Measurements from ENCODE around the gene FGGY.
"Not testable (repeated sequence)": the region's sequence is repeated elsewhere in the genome, so short reads cannot be mapped to it uniquely, and the experiment has no call there.

FGGY gene

GRCh38 chr1:59556802-59557548 lies 260.1 kb downstream of the FGGY start:
- no peak for DNase-seq

DNA sequence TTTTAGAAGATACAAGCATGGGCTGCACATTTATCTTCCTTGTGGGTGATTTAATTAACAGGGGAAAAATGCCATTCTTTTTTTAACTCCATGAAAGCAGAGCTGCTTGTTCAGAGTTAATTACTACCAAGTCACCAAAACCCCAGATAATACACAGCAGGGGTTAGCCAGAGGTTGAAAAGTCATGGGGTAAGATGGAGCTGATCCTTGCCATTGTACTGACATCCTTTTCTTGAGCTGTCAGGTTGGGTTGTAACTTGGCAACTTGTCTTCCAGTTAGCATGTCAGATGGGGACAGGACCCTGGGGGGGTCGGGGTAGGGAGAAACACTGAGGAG lies 260.6 kb downstream of the FGGY start:
- no peak for DNase-seq

- DNase-seq, result not testable (repeated sequence)
Measured at GRCh38 chr1:59558580-59558979, 261.7 kb downstream of the FGGY start.

DNA sequence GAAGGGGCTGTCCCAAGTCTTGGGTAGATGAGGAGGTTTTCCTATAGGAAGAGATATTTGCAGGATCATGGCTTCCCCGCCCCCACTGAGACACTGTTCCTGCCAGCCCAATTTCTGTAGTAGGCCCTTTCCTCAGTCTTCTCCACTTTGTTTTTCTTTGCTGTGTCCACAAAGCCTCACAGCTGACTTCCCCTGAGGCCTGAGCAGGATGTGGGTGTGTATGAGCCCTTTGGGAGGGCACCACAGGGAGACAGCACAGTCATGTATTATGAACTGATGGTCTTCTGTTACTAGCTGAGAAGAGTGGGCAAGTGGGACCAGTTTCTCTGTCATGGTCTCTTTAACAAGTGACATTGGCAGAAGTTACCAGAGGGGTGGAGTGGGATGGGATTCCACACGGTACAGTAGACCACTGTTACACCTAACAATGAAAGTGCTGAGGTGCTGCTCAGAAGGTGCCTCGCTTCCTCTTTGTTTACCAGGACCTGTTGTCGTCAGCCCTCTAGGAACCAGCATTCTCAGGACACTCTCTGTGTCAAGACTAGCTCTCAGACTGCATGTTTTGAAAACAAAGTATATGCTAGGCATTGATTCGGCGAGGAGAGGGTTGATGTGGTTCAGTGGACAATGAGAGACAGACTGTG lies 264.0 kb downstream of the FGGY start:
- DNase-seq, result no peak

DNA sequence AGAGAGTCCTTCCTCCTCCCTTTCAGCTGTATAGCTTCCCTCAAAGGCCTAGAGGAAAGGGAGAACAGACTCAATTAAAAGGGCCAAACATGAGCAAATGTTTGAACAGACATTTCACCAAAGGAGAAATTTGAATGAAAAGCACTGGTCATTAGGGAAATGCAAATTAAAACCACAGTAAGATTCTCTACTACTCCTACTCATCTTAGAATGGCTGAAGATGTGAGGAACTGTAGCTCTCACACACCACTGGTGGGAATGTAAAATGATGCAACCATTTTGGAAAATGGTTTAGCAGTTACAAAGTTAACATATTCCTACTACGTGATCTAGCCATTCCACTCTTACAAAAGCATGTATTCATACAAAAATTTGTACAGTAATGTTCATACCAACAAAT lies 264.9 kb downstream of the FGGY start:
- no peak for DNase-seq

- no peak for DNase-seq
Measured at GRCh38 chr1:59564192-59564891, 267.4 kb downstream of the FGGY start.

DNA sequence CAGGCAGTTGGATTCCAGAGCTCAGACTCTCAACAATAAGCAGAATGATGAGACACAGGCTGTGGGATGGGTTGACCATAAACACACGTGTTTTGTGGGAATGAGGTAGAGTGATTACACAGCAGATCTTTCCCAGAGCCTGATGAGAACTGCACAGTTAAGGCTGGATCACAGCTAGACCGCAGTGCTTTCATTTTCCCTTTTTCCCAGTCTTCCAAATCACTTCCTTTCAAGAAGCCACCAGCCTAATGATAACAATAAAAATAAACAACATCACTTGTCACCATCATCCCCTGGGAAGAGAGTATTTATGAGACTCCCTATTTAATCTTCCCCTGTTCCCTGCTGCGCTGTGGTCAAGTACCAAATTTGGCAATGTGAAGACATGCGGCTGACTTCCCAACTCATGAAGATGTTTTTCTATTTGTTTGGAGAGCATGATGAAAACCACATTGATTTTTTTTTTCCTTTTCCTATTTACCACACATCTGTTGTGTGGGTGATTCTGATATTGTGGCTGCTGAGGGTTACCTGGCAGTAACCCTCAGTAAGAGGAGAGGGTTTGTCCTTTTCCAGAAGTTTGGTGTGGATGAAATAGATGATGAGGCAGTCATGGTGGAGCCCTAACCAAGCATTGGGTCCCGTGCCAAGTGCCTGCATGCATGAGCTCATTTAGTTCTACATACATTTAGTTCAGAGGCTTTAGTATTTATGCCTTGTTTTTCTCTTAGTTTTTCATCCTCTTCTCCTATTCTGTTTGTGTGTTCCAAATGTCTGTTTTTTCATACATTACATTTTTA lies 268.9 kb downstream of the FGGY start:
- DNase-seq, result no peak

DNA sequence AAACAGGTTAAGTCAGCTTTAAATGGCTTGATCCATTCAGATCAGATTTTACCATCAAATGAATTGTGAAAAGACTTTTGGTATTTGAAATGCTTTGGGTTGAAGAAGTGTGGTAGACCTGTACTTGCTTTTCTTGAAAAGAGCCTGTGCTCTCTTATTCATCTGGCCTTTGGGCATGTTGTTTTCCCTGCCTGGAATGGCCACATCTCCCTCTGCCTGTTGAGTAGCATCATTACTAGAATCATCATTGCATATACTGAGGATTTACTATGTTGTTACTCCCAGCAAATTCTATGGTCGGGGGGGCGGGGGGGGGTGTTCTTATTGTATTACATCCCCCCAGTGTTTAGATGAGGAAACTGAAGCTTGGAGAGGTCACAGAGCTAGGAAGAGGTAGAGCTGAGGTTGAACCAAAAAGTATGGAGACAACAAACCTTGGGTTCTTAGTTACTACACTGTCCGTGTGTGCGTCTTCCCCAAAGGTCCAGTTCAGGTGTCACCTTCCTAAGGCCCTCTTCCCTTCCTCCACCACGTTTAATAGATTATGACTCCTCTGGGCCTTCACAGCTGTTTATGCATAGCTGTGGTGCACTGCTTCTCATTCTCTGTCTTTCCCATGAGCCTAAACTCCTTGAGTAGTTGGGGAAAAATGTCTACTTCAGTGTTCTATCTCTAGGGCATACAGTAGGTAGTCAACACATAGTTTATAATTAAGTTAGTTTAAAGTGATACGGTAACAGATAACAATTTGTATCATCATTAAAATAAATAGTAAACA lies 271.5 kb downstream of the FGGY start:
- peak; percentile 16 for DNase-seq

- peak; percentile 13 for DNase-seq
Measured at GRCh38 chr1:59569198-59569597, 272.3 kb downstream of the FGGY start.

DNA sequence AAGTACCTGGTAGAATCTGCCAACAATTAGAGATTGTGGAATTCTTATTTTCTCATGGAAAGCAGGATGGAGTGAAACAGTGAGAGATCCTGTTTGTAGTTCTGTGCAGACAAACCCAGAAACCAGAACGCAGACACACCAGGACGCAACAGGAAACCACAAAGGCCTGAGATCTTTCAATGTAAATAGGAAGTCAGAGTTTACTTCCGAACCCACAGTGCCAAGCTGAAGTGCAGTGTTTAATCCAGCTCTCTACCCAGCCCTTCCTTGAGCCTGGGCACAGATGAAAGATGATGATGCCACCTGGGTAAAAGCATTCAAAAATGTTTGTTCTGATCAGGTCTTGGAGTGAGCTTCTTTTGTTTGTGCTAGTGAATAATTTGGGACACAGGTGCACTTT lies 273.6 kb downstream of the FGGY start:
- DNase-seq, result no peak

DNA sequence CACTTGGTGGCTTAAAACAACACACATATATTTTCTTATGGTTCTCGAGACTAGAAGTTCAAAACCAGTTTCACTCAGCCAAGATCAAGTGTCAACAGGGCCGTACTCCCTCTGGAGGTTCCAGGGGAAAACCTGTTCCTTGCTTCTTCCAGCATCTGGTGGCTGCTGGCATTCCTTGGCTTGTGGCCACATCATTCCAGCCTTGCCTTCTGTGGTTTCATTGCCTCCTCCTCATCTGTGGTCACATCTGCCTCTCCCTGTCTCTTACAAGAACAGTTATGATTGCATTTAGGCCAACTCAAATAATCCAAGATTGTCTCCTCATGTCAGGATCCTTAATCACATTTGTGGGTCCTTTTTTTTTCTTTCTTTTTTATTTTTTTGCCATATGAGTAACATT lies 277.2 kb downstream of the FGGY start:
- peak; percentile 67 for DNase-seq

DNA sequence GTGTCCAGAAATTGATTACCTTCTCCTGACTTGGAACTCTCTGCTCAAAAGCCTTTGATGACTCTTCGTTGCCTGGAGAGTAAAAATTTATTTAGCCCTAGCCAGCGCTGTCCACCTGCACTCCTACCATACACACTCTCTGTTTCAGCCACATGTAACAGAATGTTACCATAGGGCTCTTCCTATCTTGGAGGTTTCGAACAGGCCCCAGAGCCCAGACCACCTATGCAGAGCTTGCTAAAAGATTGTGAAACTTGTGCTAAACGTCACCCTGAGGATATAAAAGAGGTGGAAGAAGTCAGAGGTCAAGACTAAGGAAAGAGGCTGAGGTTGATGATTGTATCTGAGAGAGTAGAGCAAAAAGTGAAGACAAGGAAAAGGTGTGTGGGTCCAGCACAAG lies 280.9 kb downstream of the FGGY start:
- no peak for DNase-seq

DNA sequence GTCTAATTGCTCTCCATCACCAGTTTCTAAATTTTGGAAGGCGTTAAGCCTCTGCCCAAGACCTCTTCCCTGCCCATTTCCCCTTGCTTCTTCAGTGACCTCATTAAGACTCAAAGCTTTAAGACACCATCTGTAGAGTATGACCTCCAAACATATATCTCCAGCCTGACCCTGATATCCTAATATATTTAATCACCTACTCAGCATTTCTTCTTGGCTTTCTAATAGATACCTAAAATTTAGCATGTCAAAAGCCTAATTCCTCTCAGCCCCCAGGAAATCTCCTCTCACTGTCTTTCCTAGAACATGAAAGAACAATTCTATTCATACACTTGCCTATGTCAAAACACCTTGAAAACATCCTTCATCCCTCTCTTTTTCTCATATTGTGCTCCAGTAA lies 282.3 kb downstream of the FGGY start:
- DNase-seq, result no peak

DNA sequence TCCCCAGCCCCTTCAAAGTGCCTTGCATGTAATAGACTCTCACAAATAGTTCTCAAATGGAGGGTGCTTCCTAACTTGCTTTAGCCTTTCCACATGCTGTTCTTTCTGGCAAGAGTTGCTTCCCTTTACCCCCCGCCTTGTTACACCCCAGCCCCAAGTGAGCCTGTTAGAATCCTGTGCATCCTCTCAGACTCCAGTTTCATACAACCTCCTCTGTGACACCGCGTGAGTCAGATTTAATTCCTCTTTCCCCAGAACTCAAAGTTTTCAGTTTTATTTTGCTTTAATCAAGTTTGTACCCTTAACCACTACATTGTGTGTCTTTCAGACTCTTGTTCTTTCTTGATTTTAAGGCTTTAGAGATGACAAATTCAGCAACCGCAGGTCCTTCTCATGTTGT lies 283.4 kb downstream of the FGGY start:
- DNase-seq, result no peak

- not testable (repeated sequence) for DNase-seq
Measured at GRCh38 chr1:59592410-59592809, 295.5 kb downstream of the FGGY start.

GRCh38 chr1:59592924-59593323 lies 296.0 kb downstream of the FGGY start:
- no peak for DNase-seq

- DNase-seq, result no peak
Measured at GRCh38 chr1:59593798-59594790, 297.2 kb downstream of the FGGY start.

- peak; percentile 84 for DNase-seq
Measured at GRCh38 chr1:59595774-59596173, 298.9 kb downstream of the FGGY start.

- peak; percentile 85 for DNase-seq
Measured at GRCh38 chr1:59596432-59596831, 299.5 kb downstream of the FGGY start.

DNA sequence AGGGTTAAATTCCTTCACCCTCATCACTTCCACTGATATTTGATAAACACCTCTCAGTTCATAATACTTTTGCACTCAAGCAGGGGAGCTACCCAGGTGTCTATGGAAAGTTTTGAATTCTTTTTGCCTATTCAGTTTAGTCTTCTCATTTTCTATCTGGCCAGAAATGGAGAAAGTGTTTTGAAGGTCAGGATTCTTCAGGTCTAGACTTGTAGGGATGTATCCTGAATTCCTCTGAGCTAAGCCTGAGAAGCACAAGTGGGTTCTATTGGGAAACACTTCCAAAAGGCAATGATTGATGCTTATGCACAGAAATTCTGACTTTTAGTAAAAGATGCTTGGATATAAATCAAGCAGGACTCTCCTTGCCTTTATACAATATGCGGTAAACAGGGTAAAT lies 300.1 kb downstream of the FGGY start:
- no peak for DNase-seq

DNA sequence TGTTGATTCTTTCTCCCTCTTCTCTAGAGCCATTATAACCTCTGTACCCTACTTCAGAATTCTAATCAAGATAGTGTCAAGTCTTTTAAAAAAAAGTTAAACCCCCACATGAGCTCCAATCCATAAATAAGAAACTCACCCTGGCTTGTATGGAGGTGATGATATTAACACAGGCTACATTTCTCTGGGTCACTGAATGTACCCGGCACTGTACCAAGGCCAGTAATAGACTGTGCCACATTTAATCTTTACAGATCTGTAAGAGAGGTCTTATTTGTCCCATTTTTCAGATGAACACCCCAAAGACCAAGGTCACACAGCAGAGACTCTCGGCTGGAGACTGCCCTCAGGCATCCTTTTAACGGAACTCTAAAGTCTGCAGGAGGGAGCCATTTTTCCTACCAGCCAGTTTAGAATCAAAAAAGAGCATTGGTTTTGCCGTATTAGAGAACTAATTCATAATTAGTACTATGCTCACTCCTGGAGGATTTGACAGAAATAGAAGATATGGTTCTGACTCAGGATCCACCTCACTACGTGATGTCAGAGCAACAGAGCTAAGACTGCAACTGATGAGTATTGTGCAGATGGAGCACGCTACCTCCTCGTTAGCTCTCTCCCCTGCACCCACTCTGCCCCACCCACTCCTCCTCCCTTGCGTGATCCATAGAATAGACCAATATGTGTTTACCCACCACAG lies 300.7 kb downstream of the FGGY start:
- DNase-seq, result no peak
